Colonic mucosa (tissue), 4 donors: ENCODE data around the gene PRDM12. TPM values are rescaled to one million over a fixed set of nuclear protein-coding genes. Genes with fewer than 3 reads are reported as not detected.

Source experiments
- DNase-seq: peaks from one replicate; pipeline ENCODE4 v3.0.0-alpha.2; 2020
- H3K27ac ChIP-seq: fragments of 200-600 bp; one replicate; pipeline ENCODE4 v1.8.0; 2021
- H3K27me3 ChIP-seq: fragments of 200-600 bp; one replicate; pipeline ENCODE4 v1.8.0; 2021
- H3K36me3 ChIP-seq: fragments of 200-600 bp; one replicate; pipeline ENCODE4 v1.8.0; 2021
- H3K4me1 ChIP-seq: fragments of 200-600 bp; one replicate; pipeline ENCODE4 v1.8.0; 2021; ENCODE audit warnings: mild to moderate bottlenecking
- H3K4me3 ChIP-seq: fragments of 200-600 bp; one replicate; pipeline ENCODE4 v1.8.0; 2021
- H3K9ac ChIP-seq, 2 donors: one replicate each; pipeline ENCODE4 v1.7.0; 2013; ENCODE audit warnings: control low read depth in 2 of 2, low read depth in 2 of 2, low read length in 2 of 2
- H3K9me3 ChIP-seq: fragments of 200-600 bp; one replicate; pipeline ENCODE4 v1.8.0; 2021
- intact Hi-C: fragments of 100-400 bp; cut with DNase I; formaldehyde crosslinking; loops from one replicate; pipeline ENCODE4 v1.14.1; 2022
- total RNA-seq, 2 donors: library from RNA; stranded (reverse); fragmentation: NEBNext Ultra II Directional in 1 of 2; extraction: Animal tissue kit (Norgen Biotek cat#: 25700) in 1 of 2; gene quantifications; one replicate each; pipeline ENCODE4 v1.2.1, GENCODE V29; 2021
- TF ChIP-seq, protein P1 (sequence below): fragments of 200-600 bp; IDR thresholded peaks from one replicate; pipeline ENCODE4 v1.8.0; 2022; ENCODE audit warnings: antibody characterized with exemption, mild to moderate bottlenecking
- donor health status: healthy.
- donor health status: DM: no; HTN: no; CAD: no.
- donor health status: DM: no; HTN: no; CAD: no.

The PRDM12 gene
- total RNA-seq, 2 donors from 2014 or later, result not detected

GRCh38 chr9:130627051-130627450 is 37.3 kb upstream of the PRDM12 start:
- intact Hi-C loops, result no loop called here
- no peak overlapping the region for H3K9ac ChIP-seq
- TF ChIP-seq, protein P1, sequence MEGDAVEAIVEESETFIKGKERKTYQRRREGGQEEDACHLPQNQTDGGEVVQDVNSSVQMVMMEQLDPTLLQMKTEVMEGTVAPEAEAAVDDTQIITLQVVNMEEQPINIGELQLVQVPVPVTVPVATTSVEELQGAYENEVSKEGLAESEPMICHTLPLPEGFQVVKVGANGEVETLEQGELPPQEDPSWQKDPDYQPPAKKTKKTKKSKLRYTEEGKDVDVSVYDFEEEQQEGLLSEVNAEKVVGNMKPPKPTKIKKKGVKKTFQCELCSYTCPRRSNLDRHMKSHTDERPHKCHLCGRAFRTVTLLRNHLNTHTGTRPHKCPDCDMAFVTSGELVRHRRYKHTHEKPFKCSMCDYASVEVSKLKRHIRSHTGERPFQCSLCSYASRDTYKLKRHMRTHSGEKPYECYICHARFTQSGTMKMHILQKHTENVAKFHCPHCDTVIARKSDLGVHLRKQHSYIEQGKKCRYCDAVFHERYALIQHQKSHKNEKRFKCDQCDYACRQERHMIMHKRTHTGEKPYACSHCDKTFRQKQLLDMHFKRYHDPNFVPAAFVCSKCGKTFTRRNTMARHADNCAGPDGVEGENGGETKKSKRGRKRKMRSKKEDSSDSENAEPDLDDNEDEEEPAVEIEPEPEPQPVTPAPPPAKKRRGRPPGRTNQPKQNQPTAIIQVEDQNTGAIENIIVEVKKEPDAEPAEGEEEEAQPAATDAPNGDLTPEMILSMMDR, result no peak

GRCh38 chr9:130627896-130628792 is 36.2 kb upstream of the PRDM12 start:
- H3K9me3 ChIP-seq, result no peaks in the 10 kb centered on the region
- intact Hi-C loops, result no loop called here
- no peaks in the 10 kb centered on the region for H3K4me1 ChIP-seq
- H3K9ac ChIP-seq, result no peak overlapping the region
- peaks cover 4% of the 10 kb centered on the region for H3K36me3 ChIP-seq
- TF ChIP-seq, protein P1, result no peak
- no peak overlapping the region for H3K27ac ChIP-seq
- H3K4me3 ChIP-seq, result no peak overlapping the region
- DNase-seq, result no peak
- H3K27me3 ChIP-seq, result no peaks in the 10 kb centered on the region

More at GRCh38 chr9:130627051-130627450, 37.3 kb upstream of the PRDM12 start:
- peaks cover 9% of the 10 kb centered on the region for H3K36me3 ChIP-seq
- H3K9me3 ChIP-seq, result no peaks in the 10 kb centered on the region
- no peaks in the 10 kb centered on the region for H3K27me3 ChIP-seq
- H3K4me1 ChIP-seq, result no peaks in the 10 kb centered on the region
- DNase-seq, result no peak
- H3K27ac ChIP-seq, result no peak overlapping the region
- no peak overlapping the region for H3K4me3 ChIP-seq

DNA sequence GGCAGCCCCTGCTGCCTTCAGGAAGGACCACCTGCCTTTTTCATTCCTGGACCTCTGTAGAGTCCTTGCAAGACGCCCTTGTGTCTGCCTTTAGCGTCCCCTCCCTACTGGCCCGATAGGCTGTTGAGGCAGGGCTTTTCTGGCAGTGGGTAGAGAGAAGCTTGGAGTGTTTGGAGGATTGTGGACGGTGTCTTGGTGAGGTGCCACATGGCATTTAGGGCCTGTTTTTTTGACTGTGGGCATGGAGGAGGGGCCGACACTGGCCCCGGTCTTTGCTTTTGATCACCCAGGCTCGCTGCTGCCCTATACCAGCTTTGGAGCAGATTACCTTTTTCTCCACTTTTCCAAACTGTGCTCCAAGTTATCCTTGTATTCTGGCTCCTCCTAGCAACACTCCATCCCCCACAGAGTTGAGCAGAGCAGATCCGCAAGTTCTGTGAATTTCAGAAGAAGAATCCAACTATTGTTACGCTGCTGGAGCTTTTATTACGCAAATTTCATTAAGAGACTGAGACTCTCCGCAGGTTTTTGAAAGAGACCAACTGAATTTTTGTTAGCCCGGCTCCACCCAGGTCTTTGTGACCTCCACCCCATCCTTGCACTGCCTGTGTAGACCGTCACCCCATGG is 34.8 kb upstream of the PRDM12 start:
- Histone ChIP-seq H3K4me3 (no peak overlapping the region), H3K9ac (no peak overlapping the region), H3K27me3 (no peaks in the 10 kb centered on the region), H3K4me1 (no peaks in the 10 kb centered on the region), H3K27ac (no peak overlapping the region), H3K9me3 (no peaks in the 10 kb centered on the region), H3K36me3 (peaks cover 10% of the 10 kb centered on the region)
- intact Hi-C loops, result no loop called here
- TF ChIP-seq, protein P1, result no peak
- DNase-seq, result no peak

- Histone ChIP-seq H3K27me3 (no peaks in the 10 kb centered on the region), H3K36me3 (peaks cover 10% of the 10 kb centered on the region)
- intact Hi-C loops, result no loop called here
Measured at GRCh38 chr9:130630071-130630450, 34.3 kb upstream of the PRDM12 start.

More at GRCh38 chr9:130630071-130630450, 34.3 kb upstream of the PRDM12 start:
- Histone ChIP-seq H3K4me1 (no peaks in the 10 kb centered on the region), H3K9me3 (no peaks in the 10 kb centered on the region), H3K27ac (no peak overlapping the region), H3K4me3 (no peak overlapping the region), H3K9ac (no peak overlapping the region)
- no peak for DNase-seq
- TF ChIP-seq, protein P1, result no peak
